Measurements from ENCODE around the gene PAPPA2. TPM values are rescaled to one million over a fixed set of nuclear protein-coding genes. Genes with fewer than 3 reads are reported as not detected.

Gene PAPPA2
- total RNA-seq, 1 donor from 2014 or later = 3.1 TPM

GRCh38 chr1:176531036-176531435, 68.1 kb downstream of the PAPPA2 start:
- no peaks in the 10 kb centered on the region for H3K4me1 ChIP-seq (ENCODE audit: control insufficient read depth in 3 of 3, insufficient read depth in 3 of 3, low read length in 3 of 3)
- H3K4me3 ChIP-seq (ENCODE audit: low read length in 3 of 3) = no peak overlapping the region
- H3K27me3 ChIP-seq (ENCODE audit: control insufficient read depth in 3 of 3, insufficient read depth in 3 of 3, low read length in 3 of 3) = no peaks in the 10 kb centered on the region
- no peaks in the 10 kb centered on the region for H3K36me3 ChIP-seq (ENCODE audit: control insufficient read depth in 3 of 3, insufficient read depth in 3 of 3, low read length in 3 of 3)
- no peaks in the 10 kb centered on the region for H3K9me3 ChIP-seq (ENCODE audit: control insufficient read depth in 3 of 3, low read length in 3 of 3)
- no peak overlapping the region for H3K9ac ChIP-seq (ENCODE audit: low read depth in 1 of 3, low read length in 3 of 3)
- H3K27ac ChIP-seq (ENCODE audit: low read depth, low read length) = no peak overlapping the region

GRCh38 chr1:176531921-176532897, 69.2 kb downstream of the PAPPA2 start:
- Histone ChIP-seq H3K9ac (ENCODE audit: low read depth in 1 of 3, low read length in 3 of 3) (no peak overlapping the region), H3K4me1 (ENCODE audit: control insufficient read depth in 3 of 3, insufficient read depth in 3 of 3, low read length in 3 of 3) (no peaks in the 10 kb centered on the region), H3K27ac (ENCODE audit: low read depth, low read length) (no peak overlapping the region), H3K9me3 (ENCODE audit: control insufficient read depth in 3 of 3, low read length in 3 of 3) (no peaks in the 10 kb centered on the region), H3K27me3 (ENCODE audit: control insufficient read depth in 3 of 3, insufficient read depth in 3 of 3, low read length in 3 of 3) (no peaks in the 10 kb centered on the region), H3K4me3 (ENCODE audit: low read length in 3 of 3) (no peak overlapping the region), H3K36me3 (ENCODE audit: control insufficient read depth in 3 of 3, insufficient read depth in 3 of 3, low read length in 3 of 3) (no peaks in the 10 kb centered on the region)

- H3K4me1 ChIP-seq (ENCODE audit: control insufficient read depth in 3 of 3, insufficient read depth in 3 of 3, low read length in 3 of 3) = no peaks in the 10 kb centered on the region
- H3K9ac ChIP-seq (ENCODE audit: low read depth in 1 of 3, low read length in 3 of 3) = no peak overlapping the region
- H3K4me3 ChIP-seq (ENCODE audit: low read length in 3 of 3) = no peak overlapping the region
- no peak overlapping the region for H3K27ac ChIP-seq (ENCODE audit: low read depth, low read length)
- no peaks in the 10 kb centered on the region for H3K27me3 ChIP-seq (ENCODE audit: control insufficient read depth in 3 of 3, insufficient read depth in 3 of 3, low read length in 3 of 3)
- H3K36me3 ChIP-seq (ENCODE audit: control insufficient read depth in 3 of 3, insufficient read depth in 3 of 3, low read length in 3 of 3) = no peaks in the 10 kb centered on the region
- no peaks in the 10 kb centered on the region for H3K9me3 ChIP-seq (ENCODE audit: control insufficient read depth in 3 of 3, low read length in 3 of 3)
Observed at GRCh38 chr1:176533020-176533419, 70.0 kb downstream of the PAPPA2 start.

GRCh38 chr1:176536588-176536987, 73.6 kb downstream of the PAPPA2 start:
- Histone ChIP-seq H3K9me3 (ENCODE audit: control insufficient read depth in 3 of 3, low read length in 3 of 3) (no peaks in the 10 kb centered on the region), H3K4me1 (ENCODE audit: control insufficient read depth in 3 of 3, insufficient read depth in 3 of 3, low read length in 3 of 3) (no peaks in the 10 kb centered on the region), H3K4me3 (ENCODE audit: low read length in 3 of 3) (no peak overlapping the region), H3K27me3 (ENCODE audit: control insufficient read depth in 3 of 3, insufficient read depth in 3 of 3, low read length in 3 of 3) (no peaks in the 10 kb centered on the region), H3K27ac (ENCODE audit: low read depth, low read length) (no peak overlapping the region), H3K36me3 (ENCODE audit: control insufficient read depth in 3 of 3, insufficient read depth in 3 of 3, low read length in 3 of 3) (no peaks in the 10 kb centered on the region), H3K9ac (ENCODE audit: low read depth in 1 of 3, low read length in 3 of 3) (no peak overlapping the region)

GRCh38 chr1:176539018-176539417, 76.0 kb downstream of the PAPPA2 start:
- H3K4me3 ChIP-seq (ENCODE audit: low read length in 3 of 3) = no peak overlapping the region
- no peaks in the 10 kb centered on the region for H3K4me1 ChIP-seq (ENCODE audit: control insufficient read depth in 3 of 3, insufficient read depth in 3 of 3, low read length in 3 of 3)
- H3K9ac ChIP-seq (ENCODE audit: low read depth in 1 of 3, low read length in 3 of 3) = no peak overlapping the region
- H3K27me3 ChIP-seq (ENCODE audit: control insufficient read depth in 3 of 3, insufficient read depth in 3 of 3, low read length in 3 of 3) = no peaks in the 10 kb centered on the region
- H3K9me3 ChIP-seq (ENCODE audit: control insufficient read depth in 3 of 3, low read length in 3 of 3) = no peaks in the 10 kb centered on the region
- H3K36me3 ChIP-seq (ENCODE audit: control insufficient read depth in 3 of 3, insufficient read depth in 3 of 3, low read length in 3 of 3) = no peaks in the 10 kb centered on the region
- H3K27ac ChIP-seq (ENCODE audit: low read depth, low read length) = no peak overlapping the region

DNA sequence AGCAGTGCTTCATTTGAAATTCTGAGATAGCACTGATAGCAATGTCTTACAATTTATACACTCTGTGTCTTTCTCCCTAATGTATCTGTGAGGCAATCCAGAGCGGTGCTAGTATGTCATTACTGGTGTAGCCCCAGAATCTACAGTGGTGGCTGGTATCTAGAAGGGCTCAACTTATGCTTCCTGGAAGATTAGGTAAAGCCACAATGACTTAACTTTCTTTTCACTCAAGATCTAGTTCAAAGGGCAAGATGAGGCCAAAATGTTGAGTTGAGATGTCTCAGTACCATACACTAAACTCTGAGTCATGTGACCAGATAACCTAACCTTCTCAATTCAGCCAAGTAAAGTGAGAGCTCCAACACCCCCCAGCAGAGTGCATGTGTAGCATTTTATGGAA, 77.5 kb downstream of the PAPPA2 start:
- H3K9ac ChIP-seq (ENCODE audit: low read depth in 1 of 3, low read length in 3 of 3) = no peak overlapping the region
- H3K4me3 ChIP-seq (ENCODE audit: low read length in 3 of 3) = no peak overlapping the region
- H3K4me1 ChIP-seq (ENCODE audit: control insufficient read depth in 3 of 3, insufficient read depth in 3 of 3, low read length in 3 of 3) = no peaks in the 10 kb centered on the region
- H3K27ac ChIP-seq (ENCODE audit: low read depth, low read length) = no peak overlapping the region
- no peaks in the 10 kb centered on the region for H3K9me3 ChIP-seq (ENCODE audit: control insufficient read depth in 3 of 3, low read length in 3 of 3)
- no peaks in the 10 kb centered on the region for H3K27me3 ChIP-seq (ENCODE audit: control insufficient read depth in 3 of 3, insufficient read depth in 3 of 3, low read length in 3 of 3)
- H3K36me3 ChIP-seq (ENCODE audit: control insufficient read depth in 3 of 3, insufficient read depth in 3 of 3, low read length in 3 of 3) = no peaks in the 10 kb centered on the region

GRCh38 chr1:176541663-176542062, 78.7 kb downstream of the PAPPA2 start:
- Histone ChIP-seq H3K4me1 (ENCODE audit: control insufficient read depth in 3 of 3, insufficient read depth in 3 of 3, low read length in 3 of 3) (no peaks in the 10 kb centered on the region), H3K9me3 (ENCODE audit: control insufficient read depth in 3 of 3, low read length in 3 of 3) (no peaks in the 10 kb centered on the region), H3K27me3 (ENCODE audit: control insufficient read depth in 3 of 3, insufficient read depth in 3 of 3, low read length in 3 of 3) (no peaks in the 10 kb centered on the region), H3K27ac (ENCODE audit: low read depth, low read length) (no peak overlapping the region), H3K36me3 (ENCODE audit: control insufficient read depth in 3 of 3, insufficient read depth in 3 of 3, low read length in 3 of 3) (no peaks in the 10 kb centered on the region), H3K9ac (ENCODE audit: low read depth in 1 of 3, low read length in 3 of 3) (no peak overlapping the region), H3K4me3 (ENCODE audit: low read length in 3 of 3) (no peak overlapping the region)

- Histone ChIP-seq H3K4me3 (ENCODE audit: low read length in 3 of 3) (no peak overlapping the region), H3K9me3 (ENCODE audit: control insufficient read depth in 3 of 3, low read length in 3 of 3) (no peaks in the 10 kb centered on the region), H3K27ac (ENCODE audit: low read depth, low read length) (no peak overlapping the region), H3K4me1 (ENCODE audit: control insufficient read depth in 3 of 3, insufficient read depth in 3 of 3, low read length in 3 of 3) (no peaks in the 10 kb centered on the region), H3K36me3 (ENCODE audit: control insufficient read depth in 3 of 3, insufficient read depth in 3 of 3, low read length in 3 of 3) (no peaks in the 10 kb centered on the region), H3K9ac (ENCODE audit: low read depth in 1 of 3, low read length in 3 of 3) (no peak overlapping the region), H3K27me3 (ENCODE audit: control insufficient read depth in 3 of 3, insufficient read depth in 3 of 3, low read length in 3 of 3) (no peaks in the 10 kb centered on the region)
Observed at GRCh38 chr1:176542352-176542751, 79.4 kb downstream of the PAPPA2 start.

GRCh38 chr1:176543360-176544129, 80.6 kb downstream of the PAPPA2 start:
- Histone ChIP-seq H3K4me1 (ENCODE audit: control insufficient read depth in 3 of 3, insufficient read depth in 3 of 3, low read length in 3 of 3) (no peaks in the 10 kb centered on the region), H3K4me3 (ENCODE audit: low read length in 3 of 3) (no peak overlapping the region), H3K36me3 (ENCODE audit: control insufficient read depth in 3 of 3, insufficient read depth in 3 of 3, low read length in 3 of 3) (no peaks in the 10 kb centered on the region)

More at GRCh38 chr1:176543360-176544129, 80.6 kb downstream of the PAPPA2 start:
- Histone ChIP-seq H3K9me3 (ENCODE audit: control insufficient read depth in 3 of 3, low read length in 3 of 3) (no peaks in the 10 kb centered on the region), H3K9ac (ENCODE audit: low read depth in 1 of 3, low read length in 3 of 3) (no peak overlapping the region), H3K27me3 (ENCODE audit: control insufficient read depth in 3 of 3, insufficient read depth in 3 of 3, low read length in 3 of 3) (peaks cover 0 to 5% (median 0%) of the 10 kb centered on the region in 3 donors), H3K27ac (ENCODE audit: low read depth, low read length) (no peak overlapping the region)
